ENCODE data around the gene TCF4.

TCF4 gene

DNA sequence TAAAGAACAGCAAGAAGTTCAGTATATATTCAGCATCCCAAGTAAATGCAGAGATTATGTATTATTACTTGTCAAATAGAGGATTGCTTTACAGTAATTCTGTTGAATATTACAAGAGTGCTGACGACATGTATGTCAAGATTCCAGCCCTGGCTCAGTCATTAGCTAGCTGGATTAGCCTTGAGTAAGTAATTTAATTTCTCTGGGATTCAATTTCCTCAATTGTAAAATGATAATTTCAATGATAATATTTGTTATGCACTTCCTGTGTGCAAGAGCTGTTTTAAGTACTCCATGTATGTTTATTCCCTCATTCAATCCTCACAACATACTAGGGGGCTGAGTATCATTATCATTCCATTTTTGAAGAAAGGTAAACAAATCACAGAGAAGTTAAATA lies 44.0 kb downstream of the TCF4 start:
- DNase-seq, result no peak

DNA sequence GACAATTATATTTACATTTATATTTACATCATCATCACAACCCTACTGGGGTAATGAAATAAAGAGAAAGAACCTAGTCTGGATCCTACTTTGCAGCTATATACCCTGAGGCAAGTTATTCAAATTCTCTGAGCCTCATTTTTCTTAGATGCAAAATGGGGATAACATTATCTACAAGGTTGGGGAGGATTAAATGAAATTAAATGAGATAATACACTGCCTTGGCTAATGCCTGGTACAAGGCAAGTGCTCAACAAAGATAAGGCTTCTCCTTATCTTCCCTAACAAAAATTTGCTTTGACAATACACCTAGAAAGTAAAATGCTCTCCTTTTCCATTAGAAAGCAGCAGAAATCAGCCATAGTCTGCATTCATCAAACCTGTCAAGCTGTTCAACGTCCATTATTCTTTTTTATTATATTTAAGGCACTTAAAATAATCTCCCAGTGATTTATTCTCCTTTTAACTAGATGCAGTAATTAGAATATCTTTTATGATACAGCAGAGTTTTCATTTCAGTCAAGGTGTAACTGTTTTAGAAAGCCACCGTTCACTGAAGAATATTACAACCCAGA lies 44.8 kb downstream of the TCF4 start:
- no peak for DNase-seq

DNA sequence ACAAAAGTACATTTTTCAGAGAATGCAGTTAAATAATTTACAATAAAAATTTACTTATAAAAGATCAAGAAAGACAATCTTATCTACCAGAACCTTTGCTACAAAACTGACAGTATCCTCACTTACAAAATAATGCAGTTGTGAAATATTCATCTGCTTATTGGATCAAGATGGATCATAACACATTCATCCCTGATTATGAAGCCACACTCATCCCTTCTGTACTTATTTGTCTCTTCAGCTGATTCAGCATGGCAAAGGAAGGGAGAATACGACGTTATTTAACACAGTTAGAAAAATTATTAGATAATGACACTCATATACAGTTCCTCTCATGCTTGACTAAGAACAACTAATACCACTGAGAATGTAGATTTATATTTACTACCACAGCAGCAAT lies 46.4 kb downstream of the TCF4 start:
- DNase-seq, result no peak

DNA sequence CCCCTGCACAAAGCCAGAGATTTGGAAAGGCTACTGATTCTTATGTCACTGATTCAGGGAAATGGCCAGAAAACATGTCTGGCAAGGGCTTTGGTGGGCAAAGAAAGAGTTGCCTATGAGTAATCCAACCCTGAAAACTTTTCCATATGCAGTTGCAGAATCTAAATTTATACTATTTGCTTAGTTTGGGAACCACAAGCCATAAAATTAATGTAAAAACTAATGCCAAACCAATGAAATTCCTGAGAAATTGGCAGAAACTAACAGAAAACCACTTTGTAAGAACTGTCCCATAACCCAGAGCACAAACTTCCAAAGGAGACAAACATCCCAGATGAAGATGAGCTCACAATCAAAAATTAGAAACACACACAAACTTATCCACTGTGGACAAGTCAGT lies 48.8 kb downstream of the TCF4 start:
- DNase-seq, result no peak

DNA sequence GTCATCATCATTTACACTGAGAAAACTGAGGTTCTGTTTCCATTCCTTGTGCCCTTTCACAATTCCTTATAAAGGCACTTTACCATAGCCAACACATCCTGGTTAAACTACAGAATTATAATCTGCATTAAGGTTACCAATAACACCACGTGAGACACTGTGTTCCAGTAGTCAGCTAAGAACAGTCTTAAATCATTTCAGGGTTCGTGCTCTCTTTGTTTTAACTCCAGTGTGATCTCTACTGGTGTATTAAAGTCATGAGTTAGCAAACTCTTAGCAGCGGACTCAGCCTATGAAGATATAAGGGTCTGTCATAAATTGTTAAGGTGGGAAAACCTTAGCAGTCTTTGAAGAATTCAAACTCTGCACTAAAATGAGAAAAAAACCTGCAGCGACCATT lies 53.0 kb downstream of the TCF4 start:
- DNase-seq, result no peak

DNA sequence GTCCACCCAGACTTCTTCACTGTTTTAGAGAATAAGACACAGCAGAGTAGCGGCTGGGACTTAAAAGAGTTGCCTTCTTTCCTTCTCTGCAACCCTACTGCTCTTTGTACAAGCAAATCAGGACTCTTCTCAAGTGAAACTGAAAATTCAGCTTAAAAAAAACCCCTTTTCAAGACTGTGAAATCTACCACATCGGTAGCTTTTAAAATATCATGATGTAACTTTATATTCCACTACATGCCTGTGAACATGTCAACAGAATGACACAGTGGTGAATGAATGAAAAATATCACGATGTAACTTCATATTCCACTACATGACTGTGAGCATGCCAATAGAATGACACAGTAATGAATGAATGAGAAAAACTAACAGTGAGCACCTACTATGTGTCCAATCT lies 53.4 kb downstream of the TCF4 start:
- DNase-seq, result no peak

DNA sequence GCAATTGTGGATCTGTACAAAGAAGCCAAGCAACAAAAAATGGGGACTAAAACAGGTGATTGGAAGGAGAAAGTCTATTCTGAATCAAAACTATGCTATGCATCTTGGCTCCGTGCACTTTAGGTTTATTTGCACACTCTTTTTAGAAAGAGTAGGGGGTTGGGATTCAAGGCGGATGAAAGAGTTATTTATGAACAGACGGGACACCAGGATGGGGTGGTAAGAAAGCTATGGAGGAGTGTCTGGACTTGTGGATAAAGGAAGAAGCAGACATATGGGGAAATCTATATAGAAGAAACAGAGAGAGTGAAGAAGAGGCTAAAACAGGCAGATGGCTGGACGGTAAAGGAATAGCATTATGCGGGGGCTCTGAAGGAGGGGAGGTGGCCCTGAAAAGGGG lies 57.8 kb downstream of the TCF4 start:
- no peak for DNase-seq

DNA sequence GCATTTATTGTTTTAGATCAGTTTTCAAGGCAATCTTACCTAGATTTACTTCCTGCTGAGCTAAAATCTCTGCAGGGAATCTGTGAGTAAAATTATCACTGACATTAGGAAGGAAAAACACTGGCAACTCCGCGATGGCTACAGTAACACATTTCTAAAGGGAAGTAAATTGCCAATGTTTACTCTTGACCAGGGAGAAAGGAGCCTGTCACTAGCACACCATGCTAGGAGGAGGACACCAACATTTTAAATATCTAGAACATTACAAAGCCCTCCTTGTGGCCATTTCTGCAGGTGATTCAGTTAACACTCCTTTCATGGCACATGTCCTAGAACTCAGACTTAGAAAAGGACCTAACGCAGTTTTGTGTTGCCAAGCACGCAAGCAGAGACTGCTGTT lies 58.4 kb downstream of the TCF4 start:
- no peak for DNase-seq

DNA sequence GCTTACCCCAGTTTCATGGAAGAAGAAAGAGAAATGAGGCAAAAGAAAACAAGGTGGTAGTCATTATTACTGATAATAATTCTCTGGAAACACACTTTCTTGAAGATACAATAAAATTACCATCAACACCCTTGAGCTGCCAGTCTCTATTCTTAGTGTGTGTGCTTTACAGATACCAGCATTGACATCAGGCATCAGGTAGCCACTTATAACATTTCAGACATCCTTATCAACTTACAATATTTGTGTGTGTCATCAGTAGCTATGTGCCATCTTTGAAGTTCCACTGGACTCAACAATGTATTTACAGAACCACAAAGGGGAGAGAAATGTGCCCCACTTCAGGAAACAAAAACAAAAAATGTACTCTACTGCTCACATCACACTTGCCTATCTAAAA lies 62.1 kb downstream of the TCF4 start:
- DNase-seq, result no peak

DNA sequence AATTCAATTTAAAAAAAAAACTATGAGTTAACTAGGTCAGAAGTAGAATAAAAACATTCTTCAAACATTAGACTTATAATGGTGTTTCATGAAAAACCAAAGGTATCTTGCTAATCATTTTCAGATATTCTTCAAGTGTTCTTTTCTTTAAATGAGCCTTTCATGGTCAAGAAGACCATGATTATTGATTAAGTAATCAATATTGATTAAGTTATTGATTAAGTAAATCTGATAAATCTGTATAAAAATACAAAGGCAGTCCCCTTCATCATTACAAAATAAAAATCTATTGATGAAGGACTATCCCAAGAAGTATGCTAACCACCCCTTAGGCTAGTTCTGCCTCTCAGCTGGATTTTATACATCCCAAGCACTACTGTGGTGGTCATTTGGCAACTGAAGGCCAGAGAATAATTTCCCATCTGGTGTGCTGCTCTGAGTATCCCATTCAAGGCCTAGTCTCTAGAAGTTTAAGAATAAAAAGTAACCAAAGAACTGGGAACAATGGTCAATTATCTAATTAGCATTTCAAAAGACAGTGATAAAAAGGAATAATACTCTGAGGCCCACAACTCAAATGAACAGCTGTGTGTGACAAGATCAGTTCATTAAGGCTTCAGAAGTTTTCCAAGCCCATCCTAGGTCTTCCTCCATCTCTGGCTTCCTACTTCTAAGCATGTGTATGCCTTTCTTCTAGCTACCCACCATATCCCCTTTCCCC lies 63.5 kb downstream of the TCF4 start:
- DNase-seq, result no peak

DNA sequence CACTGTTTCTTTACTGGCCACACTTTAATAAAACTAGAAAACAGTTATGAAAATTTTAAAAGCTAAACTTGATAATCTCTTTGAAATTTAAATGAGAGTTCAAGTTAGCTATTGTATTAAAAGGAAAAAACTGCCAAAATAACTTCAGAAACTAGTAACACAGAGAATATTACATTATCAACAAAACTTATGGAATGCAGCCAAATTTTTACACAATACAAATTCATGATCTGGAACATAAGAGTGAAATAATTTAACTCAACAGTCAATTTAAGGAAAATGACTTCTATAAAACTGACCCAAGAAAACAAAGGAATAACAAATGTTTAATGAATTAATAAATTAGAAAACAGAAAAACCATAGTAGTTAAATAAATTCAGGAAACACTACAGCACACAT lies 65.0 kb downstream of the TCF4 start:
- no peak for DNase-seq

DNA sequence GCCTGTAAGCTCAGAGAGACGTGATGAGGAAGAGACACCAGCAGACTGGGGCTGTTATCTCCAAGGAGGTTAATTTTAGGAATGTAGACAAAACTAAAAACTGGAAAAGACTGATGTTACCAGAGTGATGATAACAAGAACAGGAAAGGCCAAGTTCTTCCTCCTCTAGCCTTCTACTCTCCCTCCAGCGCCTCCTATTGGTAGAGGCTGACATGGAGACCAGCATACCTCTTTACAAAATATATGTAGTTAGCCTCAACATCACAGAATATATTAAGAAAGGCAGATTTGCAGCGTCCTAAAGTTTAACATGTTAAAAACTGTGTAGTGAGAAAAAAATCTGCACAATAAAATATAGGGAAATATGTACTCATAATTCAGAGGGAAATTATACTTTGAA lies 66.0 kb downstream of the TCF4 start:
- no peak for DNase-seq

DNA sequence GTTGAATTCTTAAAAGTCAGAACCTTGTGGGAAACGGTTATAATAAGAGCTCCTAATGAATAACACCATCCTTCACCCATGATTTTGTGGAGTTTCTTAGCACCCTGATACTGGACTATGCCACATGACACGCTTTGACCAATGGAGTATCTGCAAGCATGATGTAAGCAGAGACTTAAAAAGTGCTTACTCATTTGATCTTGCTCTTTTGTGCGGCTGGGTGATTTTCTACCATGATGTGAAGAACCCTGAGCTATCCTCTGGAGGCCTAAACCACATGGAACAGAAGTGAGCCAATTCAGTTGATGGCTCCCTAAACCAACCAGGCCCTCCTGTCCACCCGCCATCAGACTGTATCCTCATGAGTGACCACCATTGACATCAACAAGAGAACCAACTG lies 70.9 kb downstream of the TCF4 start:
- DNase-seq, result no peak

DNA sequence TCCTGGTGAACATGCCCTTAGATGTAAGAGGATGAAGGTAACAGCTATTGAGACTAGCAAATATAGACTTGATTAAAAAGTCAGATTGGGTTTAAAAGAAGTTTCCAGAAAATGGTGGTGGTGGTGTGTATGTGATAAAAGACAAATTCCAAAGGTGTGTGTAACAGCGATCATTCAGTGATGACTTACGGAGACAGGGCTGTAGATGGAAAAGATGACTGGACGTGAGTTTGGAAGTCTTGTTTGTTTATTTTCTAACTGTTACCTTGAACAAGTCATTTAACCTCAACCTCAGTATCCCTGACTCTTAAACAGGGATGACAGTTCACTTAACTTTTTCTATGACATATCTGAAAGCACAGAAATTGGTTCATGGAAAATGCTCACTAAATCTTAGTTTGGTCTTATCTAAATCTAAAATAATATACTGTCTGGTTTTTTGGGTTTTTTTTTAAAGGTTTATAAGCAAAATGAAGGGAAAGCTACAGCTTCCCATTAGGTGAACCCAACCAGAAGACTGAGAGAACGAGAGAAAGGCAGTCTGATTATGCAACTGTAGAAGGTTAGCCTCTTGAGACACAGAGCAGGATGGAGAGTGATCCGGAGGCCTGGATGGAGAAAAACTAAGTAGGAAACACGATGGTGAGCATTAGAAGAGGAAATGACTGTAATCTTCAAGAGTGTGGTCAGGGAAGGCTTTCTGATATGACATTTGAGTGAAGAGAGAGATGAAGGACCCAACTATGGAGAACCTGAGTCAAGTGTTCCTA lies 71.9 kb downstream of the TCF4 start:
- no peak for DNase-seq

DNA sequence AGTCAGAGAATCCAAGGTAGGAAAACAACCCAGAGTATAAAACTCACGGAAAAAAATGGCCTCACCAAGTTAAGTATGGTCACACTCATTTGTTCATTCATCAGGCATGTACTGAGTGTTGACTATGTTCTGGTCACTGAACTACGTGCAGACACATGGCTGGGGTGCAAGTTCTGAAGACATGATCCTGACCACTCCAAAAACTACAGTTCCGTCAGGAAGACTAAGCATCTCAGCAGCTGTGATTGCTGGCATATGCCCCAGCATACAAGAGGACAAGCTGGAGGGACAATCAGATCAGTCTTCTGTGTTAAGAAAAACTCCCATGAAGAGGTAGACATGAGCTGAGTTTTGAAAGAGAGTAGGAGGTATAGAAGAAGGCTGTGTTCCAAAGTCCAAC lies 72.8 kb downstream of the TCF4 start:
- no peak for DNase-seq

DNA sequence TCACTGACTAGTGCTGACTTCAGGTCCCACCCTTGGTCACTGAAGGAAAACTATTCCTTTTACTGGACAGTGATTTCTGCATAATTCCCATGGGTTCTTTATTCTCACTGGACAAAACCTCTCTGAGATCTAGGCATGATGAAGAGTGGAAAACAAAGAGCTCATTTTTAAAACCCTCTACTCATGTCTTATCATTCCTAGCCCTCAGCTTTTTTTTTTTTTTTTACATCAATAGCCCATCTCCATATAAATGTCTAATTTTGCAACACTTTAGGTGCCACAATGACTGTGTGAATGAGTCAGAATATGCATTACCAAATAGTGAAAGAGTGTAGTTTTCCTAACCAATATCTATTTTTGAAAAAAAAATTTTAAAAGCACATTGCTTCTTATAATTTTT lies 74.8 kb downstream of the TCF4 start:
- DNase-seq, result no peak

DNA sequence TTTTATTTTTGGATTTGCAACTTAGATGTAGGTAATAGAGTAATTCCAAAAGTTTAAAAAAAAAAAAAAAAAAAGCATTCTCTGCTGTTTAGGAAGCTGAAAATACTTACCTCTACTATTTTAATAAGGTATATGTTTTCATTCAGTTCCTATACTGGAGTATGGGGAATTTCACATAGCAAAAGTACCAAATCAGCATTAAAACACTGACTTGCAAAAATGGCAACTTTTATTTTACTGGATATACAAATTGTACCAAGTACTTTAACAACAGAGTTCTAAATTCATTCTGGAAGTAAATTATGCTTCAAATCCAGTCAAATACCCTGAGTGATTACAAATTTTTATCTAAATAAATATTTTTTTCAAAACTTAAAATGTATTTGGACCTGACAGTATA lies 76.7 kb downstream of the TCF4 start:
- DNase-seq, result no peak

DNA sequence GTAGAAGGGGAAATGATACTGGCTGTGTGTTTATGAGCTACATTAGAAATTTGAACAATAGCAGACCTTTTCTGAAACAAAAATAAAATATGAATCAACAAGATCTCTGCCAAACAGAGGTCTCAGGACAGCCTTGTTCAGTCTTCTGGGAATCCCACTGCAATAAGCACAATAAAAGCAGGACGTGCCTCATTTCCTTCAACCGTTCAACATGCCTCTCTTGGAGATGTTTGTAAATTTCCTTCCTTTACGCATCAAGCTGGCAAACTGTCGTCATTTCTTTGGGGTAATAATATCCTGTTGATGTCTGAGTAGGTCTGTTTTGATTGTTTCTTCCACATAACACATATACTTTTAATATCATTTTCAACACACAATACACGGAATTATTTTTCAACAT lies 77.2 kb downstream of the TCF4 start:
- no peak for DNase-seq

DNA sequence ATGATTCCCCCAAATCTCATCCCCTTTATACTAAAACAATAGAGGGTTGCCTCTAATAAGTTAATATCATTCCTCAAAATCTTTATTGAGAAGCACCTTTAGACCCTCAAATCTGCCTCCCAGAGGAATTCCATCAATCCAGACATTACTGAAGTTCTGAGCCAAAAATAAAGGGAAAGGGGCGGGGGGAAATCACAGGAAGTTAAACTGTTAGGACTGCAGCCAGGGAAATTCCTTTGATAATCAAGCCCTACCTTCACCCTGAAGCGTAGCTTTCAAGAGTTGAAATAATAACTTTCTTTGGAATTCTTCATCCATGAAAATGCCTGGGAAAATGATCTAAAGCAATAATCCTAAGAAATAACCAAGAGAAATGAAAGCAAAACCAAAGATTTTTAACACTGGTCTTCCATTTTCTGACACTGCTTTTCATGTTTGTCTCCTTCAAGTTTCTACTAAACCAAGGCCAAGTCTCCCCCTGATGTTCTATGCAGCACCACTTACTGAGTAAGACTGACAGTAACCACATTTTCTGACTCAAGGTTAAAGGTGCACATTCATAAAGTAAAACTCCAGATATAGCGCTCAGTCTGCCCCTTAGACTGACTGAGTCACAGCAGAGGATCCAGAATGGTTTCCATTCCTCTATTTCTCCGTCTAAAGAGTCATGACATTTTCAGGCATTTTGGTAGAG lies 78.2 kb downstream of the TCF4 start:
- DNase-seq, result no peak

DNA sequence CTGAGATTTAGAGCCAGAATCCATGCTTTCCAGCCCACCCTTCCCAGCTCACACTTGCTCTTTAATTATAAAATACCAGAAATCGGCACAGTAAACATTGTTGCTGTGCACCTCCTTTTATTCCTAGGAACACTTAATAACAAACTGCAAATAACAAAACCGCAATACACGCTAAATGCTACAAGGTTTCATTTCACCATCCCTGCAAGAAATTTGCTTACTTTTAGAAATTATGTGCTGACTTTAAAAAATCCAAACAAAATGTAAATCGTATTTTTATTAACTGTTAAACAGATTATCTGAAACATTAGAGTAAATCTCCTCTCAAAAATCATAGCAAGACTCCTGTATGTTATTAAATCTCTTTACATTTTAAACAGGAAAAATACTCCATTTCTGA lies 79.3 kb downstream of the TCF4 start:
- no peak for DNase-seq

DNA sequence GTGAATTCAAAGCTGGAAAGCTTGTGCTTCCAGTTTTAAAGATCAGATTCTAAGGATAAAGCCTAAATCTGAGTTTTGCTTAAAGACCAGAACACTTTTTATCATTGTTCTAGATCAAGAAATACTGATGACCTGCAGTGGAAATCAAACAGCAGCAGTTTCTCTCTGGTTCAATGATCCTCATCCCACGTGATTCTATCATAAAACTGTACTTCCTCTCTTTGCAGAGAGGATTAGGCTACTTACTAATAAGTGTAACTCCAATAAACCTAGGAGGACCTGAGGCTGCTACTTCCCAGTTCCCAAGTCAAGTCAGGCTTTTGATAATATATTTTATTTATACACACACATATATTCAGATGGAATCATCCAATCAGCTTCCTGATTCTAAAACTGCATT lies 81.9 kb downstream of the TCF4 start:
- no peak for DNase-seq

DNA sequence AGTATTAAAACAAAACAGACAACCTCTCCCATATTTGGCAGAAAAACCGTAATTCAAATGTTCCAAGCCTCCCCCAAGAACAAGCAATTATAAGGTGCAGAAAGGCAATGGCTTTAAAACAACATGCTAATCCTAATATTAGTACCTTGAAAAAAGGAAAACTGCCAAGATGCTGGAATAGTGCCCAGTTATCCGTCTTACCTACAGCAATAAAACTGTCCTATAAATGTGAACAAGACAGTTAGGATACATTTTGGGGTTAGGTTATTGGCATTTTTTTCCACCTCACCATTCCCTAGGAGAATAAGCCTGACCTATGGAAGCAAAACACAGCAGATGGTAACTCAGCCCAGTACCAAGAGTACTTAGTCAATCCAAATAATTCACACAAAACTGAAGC lies 83.2 kb downstream of the TCF4 start:
- no peak for DNase-seq

DNA sequence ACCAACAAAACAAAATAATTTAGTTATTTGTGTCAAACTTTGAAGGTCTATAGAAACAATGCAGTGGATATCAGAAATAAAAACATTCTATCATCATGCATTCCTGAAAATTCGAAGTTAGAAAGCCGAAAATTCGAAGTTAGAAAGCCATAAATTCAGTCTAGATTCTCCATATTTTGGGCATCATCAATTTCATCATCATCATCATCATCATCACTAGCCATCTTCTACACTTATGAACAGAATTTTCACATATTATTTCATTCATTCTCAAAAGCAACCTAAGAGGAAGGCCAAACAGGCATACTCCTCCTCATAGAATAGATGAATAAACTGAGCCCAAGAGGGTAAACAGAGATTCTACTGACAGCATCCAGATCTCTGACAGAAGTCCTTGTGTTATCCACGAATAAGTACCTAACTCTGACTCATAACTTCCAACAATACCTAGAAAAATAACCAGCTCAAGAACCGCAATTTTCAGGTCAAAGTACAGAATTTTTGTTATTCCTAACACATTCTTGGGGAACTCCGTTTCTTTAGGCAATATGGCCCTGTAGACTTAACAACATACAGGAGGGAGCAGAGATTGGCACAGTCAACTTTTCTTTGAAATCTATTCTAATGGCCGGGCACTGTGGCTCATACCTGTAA lies 84.7 kb downstream of the TCF4 start:
- DNase-seq, result no peak

Data from effector CD8-positive, alpha-beta T cell (primary cell).